Osteoblast (primary cell): ENCODE results near the gene ATP6V0A4. TPM values are rescaled to one million over a fixed set of nuclear protein-coding genes. Genes with fewer than 3 reads are reported as not detected.
A peak's percentile ranks its signal among the peaks of the same experiment; 100 is the strongest.
"Not testable (repeated sequence)": the region's sequence is repeated elsewhere in the genome, so short reads cannot be mapped to it uniquely, and the experiment has no call there.

Experiments
- DNase-seq: peaks from one replicate; pipeline ENCODE4 v3.0.0; 2011; ENCODE audit warnings: low spot score, mixed read lengths; ENCODE audit not compliant: insufficient read length; ENCODE audit errors: missing footprints
- H2AFZ ChIP-seq: 2 replicates; pipeline ENCODE4 v1.6.0; 2011; ENCODE audit warnings: mild to moderate bottlenecking, low read length
- H3K27ac ChIP-seq: 2 replicates; pipeline ENCODE4 v1.5.1; 2011; ENCODE audit warnings: mild to moderate bottlenecking, low read depth, low read length, moderate library complexity
- H3K27me3 ChIP-seq: 2 replicates; pipeline ENCODE4 v1.6.0; 2012; ENCODE audit warnings: mild to moderate bottlenecking, control low read depth, inconsistent platforms, low read length, moderate library complexity; ENCODE audit not compliant: insufficient read depth
- H3K36me3 ChIP-seq: 2 replicates; pipeline ENCODE4 v1.5.1; 2011; ENCODE audit warnings: mild to moderate bottlenecking, low read length, control low read depth, moderate library complexity; ENCODE audit not compliant: insufficient read depth
- H3K4me1 ChIP-seq: 2 replicates; pipeline ENCODE4 v1.5.1; 2011; ENCODE audit warnings: mild to moderate bottlenecking, low read length, control low read depth, moderate library complexity; ENCODE audit not compliant: insufficient read depth
- H3K4me2 ChIP-seq: 2 replicates; pipeline ENCODE4 v1.6.0; 2011; ENCODE audit warnings: mild to moderate bottlenecking, low read length; ENCODE audit not compliant: insufficient read depth
- H3K4me3 ChIP-seq: fragments of 200-600 bp; sonication (generic); 3 replicates; pipeline ENCODE4 v1.5.1; 2012; ENCODE audit warnings: mild to moderate bottlenecking, low read length, inconsistent platforms; ENCODE audit not compliant: insufficient read depth
- H3K79me2 ChIP-seq: 2 replicates; pipeline ENCODE4 v1.6.0; 2012; ENCODE audit warnings: mild to moderate bottlenecking, low read length, control low read depth, inconsistent platforms; ENCODE audit not compliant: insufficient read depth
- H3K9me3 ChIP-seq: 2 replicates; pipeline ENCODE4 v1.5.1; 2011; ENCODE audit warnings: low read depth, low read length, control low read depth
- H4K20me1 ChIP-seq: 2 replicates; pipeline ENCODE4 v1.6.0; 2012; ENCODE audit warnings: mild to moderate bottlenecking, low read length, control low read depth; ENCODE audit not compliant: insufficient read depth
- total RNA-seq: library from RNA; depleted of rRNA; stranded (reverse); fragments of >200 nt; gene quantifications from 2 replicates; pipeline ENCODE4 v1.2.3, GENCODE V29; 2012
- TF ChIP-seq, protein P1 (sequence below): IDR thresholded peaks from 2 replicates; pipeline ENCODE4 v1.5.1; 2011; ENCODE audit warnings: mild to moderate bottlenecking, low read depth, low read length, moderate library complexity; ENCODE audit errors: extremely low read depth

ATP6V0A4 gene
- total RNA-seq, 1 donor, result under 0.01 TPM

DNA sequence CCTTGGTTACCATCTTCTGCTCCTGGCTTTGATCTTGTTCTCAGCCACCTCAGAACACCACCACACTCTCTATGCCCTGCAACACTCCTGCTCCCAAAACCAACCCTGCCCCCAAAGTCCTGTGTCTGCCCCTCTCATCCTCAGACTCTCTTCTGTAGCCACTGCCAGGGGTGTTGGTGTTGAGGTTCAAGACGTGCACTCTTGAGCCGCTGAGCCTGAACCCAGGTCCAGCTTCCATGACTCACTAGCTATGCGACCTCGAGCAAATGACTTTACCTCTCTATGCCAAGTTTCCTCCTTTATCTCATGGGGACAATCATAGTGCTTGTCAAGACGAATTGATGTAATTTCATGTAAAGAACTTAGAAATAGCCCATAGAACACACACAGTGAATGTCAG lies 840 bp upstream of the ATP6V0A4 start:
- no peak overlapping the region for H2AFZ ChIP-seq
- H3K36me3 ChIP-seq, result no peaks in the 10 kb centered on the region
- TF ChIP-seq, protein P1, sequence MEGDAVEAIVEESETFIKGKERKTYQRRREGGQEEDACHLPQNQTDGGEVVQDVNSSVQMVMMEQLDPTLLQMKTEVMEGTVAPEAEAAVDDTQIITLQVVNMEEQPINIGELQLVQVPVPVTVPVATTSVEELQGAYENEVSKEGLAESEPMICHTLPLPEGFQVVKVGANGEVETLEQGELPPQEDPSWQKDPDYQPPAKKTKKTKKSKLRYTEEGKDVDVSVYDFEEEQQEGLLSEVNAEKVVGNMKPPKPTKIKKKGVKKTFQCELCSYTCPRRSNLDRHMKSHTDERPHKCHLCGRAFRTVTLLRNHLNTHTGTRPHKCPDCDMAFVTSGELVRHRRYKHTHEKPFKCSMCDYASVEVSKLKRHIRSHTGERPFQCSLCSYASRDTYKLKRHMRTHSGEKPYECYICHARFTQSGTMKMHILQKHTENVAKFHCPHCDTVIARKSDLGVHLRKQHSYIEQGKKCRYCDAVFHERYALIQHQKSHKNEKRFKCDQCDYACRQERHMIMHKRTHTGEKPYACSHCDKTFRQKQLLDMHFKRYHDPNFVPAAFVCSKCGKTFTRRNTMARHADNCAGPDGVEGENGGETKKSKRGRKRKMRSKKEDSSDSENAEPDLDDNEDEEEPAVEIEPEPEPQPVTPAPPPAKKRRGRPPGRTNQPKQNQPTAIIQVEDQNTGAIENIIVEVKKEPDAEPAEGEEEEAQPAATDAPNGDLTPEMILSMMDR, result no peak
- no peaks in the 10 kb centered on the region for H3K27me3 ChIP-seq
- H3K79me2 ChIP-seq, result no peaks in the 10 kb centered on the region
- no peaks in the 10 kb centered on the region for H3K4me1 ChIP-seq
- no peak overlapping the region for H3K4me2 ChIP-seq
- H4K20me1 ChIP-seq, result no peaks in the 10 kb centered on the region
- DNase-seq, result no peak
- no peak overlapping the region for H3K27ac ChIP-seq
- H3K9me3 ChIP-seq, result no peaks in the 10 kb centered on the region
- H3K4me3 ChIP-seq, result no peak overlapping the region

DNA sequence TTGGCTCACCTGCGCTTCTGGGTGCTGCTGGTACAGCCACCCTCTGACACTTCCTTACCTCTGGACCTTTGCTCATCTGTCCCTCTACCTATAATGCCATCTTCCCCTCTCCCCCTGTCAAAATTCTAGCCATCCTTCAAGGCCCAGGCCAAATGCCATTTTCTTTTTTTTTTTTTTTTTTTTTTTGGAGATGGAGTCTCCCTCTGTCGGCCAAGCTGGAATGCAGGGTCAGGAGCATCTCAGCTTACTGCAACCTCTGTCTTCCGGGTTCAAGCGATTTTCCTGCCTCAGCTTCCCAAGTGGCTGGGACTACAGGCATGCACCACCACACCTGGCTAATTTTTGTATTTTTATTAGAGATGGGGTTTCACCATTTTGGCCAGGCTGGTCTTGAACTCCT lies 950 bp downstream of the ATP6V0A4 start:
- H3K4me2 ChIP-seq, H3K4me1 ChIP-seq, H3K27ac ChIP-seq, H3K27me3 ChIP-seq, H2AFZ ChIP-seq, H3K9me3 ChIP-seq, H3K4me3 ChIP-seq, DNase-seq, H3K79me2 ChIP-seq, H4K20me1 ChIP-seq, H3K36me3 ChIP-seq: not testable (repeated sequence)

DNA sequence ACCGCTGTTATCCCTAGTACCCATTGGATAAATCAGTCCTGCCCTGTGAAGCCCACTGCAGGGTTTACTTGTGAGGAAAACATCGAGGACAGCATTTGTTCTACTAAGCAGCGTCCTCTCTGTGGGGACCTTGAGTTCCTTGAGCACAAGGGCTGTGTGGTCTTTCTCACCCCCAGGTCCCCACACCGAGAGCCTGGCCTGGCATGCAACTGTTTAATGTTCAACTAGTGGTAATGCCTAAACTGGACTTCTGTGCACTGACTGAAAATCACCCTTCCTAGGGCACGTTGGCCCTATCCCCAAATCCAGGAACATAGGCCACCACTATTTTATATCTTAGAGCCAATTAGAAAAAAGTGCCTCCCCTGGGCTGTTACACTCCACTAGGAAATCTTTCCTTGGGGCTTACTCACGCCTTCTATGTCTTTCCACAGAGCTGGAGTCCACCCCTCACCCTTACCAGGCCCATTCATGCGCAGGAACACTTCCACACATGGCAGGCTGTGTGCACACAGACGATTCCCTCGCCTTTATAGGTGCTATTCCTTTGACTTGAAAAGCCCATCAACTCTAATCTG lies 1.9 kb downstream of the ATP6V0A4 start:
- H3K27me3 ChIP-seq, result no peaks in the 10 kb centered on the region
- H3K9me3 ChIP-seq, result no peaks in the 10 kb centered on the region
- no peak for DNase-seq
- no peaks in the 10 kb centered on the region for H4K20me1 ChIP-seq
- no peak overlapping the region for H2AFZ ChIP-seq
- H3K79me2 ChIP-seq, result no peaks in the 10 kb centered on the region
- no peaks in the 10 kb centered on the region for H3K36me3 ChIP-seq
- no peak overlapping the region for H3K4me3 ChIP-seq
- no peak overlapping the region for H3K4me2 ChIP-seq
- no peaks in the 10 kb centered on the region for H3K4me1 ChIP-seq
- TF ChIP-seq, protein P1, result no peak
- H3K27ac ChIP-seq, result no peak overlapping the region

DNA sequence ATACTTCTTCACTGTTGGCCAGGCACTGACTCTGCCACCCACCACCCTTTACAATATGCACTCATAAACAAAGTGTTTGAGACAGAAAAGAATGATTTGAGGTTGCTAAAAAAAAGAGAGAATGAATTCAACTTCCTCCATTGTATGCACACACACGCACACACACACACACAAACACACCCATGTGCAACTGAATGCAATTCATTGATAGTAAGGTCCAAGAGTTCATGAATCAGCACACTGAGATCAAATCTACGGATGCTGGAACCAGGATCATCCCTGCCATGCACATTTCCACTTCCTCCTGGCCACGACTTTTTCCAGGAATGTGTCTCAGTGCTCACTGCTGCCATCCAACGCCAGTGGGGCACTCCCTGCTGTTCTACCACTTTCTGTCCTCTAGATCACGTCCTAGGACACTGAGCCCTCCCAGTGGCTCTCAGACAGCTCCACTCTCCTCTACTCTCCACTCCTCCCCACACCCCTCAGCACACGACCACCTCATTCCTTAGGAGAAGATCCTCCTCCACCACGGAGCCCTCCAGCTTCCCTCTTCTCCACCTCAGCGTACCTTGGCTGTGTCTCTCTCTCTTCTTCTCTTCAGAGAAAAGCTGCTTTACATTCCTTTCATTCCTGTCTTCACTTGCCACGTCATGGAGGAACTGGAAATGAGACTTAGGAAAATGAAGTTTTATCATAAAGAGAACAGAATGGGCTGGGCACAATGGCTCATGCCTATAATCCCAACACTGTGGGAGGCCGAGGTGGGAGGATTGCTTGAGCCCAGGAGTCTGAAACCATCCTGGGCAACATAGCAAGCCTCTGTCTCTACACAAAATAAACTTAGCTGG lies 12.2 kb downstream of the ATP6V0A4 start:
- no peaks in the 10 kb centered on the region for H3K4me1 ChIP-seq
- H3K79me2 ChIP-seq, result no peaks in the 10 kb centered on the region
- H3K4me3 ChIP-seq, result peak overlapping the region; percentile 36
- H3K4me2 ChIP-seq, result peak overlapping the region; percentile 52
- no peaks in the 10 kb centered on the region for H4K20me1 ChIP-seq
- no peak for DNase-seq
- TF ChIP-seq, protein P1, result no peak
- H2AFZ ChIP-seq, result peak overlapping the region; percentile 19
- no peaks in the 10 kb centered on the region for H3K27me3 ChIP-seq
- H3K27ac ChIP-seq, result no peak overlapping the region
- H3K36me3 ChIP-seq, result no peaks in the 10 kb centered on the region
- no peaks in the 10 kb centered on the region for H3K9me3 ChIP-seq
